ENCODE measurements around the gene POM121.
"Not testable (repeated sequence)": the region's sequence is repeated elsewhere in the genome, so short reads cannot be mapped to it uniquely, and the experiment has no call there.

The POM121 gene

DNA sequence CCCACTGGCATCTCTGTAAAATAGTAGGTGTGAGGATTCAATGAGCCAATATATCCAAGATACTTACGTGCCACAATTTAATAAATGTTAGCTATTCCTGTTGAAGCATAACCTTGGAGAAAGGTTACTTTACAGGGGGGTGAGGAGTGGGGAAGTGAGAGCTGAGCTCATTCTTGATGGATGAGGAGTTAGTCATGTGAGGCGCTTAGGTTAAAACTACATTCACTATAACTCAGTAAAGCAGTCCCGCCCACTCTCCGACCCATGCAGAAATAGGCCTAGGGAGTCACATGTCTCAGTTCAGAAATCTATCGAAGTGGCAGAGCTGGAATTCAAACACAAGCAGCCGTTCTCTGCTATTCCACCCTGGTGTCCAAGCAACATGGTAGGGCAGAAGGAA, 25.5 kb downstream of the POM121 start:
- DNase-seq = not testable (repeated sequence)

DNA sequence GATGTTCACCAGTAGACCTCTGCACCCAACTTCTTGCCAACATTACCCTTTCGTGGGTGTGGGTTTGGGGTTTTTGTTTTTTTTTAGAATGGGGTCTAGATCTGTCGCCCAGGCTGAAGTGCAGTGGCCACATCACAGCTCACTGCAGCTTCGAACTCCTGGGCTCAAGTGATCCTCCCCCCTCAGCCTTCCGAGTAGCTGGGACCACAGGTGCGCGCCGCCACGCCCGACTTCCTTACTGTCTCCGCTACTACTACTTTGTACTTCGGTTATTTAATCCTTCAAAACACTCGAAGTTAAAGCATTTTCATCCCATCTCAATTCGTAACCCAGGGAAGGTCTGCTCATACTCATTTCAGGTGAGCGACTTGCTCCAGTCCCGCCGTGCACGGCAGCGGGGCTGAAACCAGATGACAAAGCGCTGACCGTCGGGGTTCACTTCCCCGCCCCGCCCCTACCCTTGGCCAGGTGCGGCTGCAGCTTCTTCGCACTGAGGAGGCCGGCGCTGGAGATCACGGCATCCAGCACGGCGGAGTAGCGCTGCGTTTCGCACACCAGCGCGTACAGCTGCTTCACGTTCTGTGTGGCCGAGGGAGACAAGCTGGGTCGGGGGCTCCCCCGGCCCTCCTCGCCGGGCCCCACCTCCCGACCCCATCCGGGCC, 29.1 kb downstream of the POM121 start:
- DNase-seq = not testable (repeated sequence)

DNA sequence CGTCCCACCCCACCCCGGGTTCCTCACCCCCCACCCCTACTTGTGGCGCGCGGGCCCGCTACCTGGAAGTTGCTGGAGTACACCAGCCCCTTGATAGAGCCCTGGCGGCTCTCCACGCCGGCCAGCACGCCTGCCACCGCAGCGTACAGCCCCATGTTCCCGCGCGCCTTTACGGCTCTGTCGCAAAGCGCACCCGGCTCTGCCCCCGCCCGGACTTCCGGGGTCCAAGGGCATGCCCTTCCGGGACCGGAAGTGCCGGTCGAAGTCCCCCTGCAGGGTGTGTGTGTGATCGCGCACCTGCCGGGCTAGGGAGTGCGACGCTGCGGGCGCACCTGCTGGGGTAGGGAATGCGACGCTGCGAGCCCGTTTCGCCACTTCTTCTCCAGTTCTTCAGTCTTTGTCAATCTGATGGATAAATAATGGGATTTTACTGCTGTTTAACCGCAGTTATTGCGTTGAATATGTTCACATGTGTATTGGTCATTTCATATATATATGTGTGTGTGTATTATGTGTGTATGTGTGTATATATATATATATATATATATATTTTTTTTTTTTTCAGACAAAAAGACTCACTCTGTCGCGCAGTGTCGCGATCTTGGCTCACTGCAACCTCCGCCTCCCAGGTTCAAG, 29.8 kb downstream of the POM121 start:
- DNase-seq = not testable (repeated sequence)

DNA sequence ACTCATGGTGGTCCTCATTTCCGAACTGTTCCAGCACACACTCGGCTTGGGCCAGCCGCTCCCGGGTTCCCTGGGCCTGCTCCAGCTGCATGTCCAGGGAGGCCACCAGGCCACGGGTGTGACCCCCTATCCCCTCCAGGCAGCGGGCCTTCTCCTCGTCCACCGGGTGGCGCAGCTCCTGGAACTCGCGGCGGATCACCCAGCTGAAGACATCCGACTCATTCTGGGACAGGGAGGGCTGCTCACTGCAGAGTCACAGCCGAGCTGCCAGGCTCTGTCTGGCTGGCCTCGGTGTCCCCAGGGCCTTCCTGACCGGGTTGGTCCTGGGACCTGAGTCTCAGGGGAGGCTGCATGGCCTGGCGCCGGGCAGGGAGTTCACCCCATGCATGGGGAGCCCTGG, 35.1 kb downstream of the POM121 start:
- not testable (repeated sequence) for DNase-seq

DNA sequence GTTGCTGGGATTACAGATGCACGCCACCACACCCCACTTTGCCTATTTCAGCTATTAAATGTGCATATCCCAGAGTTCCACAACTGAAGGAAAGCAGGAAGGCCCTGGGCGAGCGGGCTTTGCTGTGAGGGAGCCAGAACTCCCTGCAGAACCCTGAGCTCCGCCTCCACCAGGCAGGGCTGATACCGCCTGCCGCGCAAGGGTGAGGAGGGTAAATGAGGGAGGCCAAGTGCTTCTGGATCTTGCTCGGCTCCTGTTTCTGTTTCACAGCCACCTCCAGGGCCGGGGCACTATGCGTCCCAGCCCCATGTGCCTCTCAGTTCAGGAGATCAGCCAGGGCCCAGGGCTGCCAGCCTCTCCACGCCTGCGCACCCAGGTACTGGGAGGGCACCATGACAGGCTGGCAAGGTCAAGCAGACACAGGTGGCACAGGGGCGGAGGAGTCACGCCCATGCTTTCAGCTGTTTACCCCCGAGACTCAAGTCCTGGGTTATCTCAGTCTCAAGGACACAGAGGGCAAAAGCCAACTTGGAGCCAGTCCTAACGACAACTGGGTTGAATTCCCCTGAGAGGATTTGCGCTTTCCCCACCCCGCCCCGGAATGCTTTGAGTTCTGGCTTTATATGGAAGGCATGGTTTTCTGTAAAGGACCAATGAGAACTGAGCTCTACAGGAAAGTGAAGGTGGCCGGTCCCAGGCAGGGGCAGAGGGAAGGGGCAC, 35.9 kb downstream of the POM121 start:
- DNase-seq = not testable (repeated sequence)

DNA sequence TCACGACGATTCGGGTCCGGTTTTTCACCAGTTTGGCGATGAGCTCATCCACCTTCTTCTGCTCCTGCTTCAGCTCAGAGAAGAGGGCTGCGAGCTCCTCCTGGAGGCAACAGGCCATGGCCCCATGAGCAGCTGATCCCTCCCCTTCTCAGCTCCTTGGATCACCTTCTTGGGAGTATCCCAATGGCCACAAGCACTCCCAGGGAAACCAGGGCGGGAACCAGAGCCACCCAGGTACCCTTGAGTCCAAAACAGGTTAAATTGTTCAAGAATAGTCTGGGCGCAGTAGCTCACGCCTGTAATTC, 36.4 kb downstream of the POM121 start:
- not testable (repeated sequence) for DNase-seq

DNA sequence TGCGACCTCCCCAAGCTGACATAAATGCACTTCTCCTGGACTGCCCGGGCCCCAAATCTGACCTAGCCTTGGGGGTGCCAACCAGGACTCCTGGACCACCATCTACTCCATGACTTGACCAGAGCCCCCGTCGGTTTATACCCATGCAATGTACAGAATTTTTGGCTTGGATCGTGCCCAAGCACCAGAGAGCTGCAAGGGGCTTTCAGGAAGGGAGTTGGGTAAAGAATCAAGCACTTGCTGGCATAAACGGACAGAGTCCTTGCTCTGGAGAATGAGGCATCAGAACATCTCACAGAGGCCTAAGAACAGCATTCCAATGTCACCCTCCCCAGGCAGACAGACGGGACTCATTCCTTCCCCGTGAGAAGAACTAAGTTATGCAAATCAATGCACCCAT, 38.2 kb downstream of the POM121 start:
- DNase-seq = not testable (repeated sequence)

DNA sequence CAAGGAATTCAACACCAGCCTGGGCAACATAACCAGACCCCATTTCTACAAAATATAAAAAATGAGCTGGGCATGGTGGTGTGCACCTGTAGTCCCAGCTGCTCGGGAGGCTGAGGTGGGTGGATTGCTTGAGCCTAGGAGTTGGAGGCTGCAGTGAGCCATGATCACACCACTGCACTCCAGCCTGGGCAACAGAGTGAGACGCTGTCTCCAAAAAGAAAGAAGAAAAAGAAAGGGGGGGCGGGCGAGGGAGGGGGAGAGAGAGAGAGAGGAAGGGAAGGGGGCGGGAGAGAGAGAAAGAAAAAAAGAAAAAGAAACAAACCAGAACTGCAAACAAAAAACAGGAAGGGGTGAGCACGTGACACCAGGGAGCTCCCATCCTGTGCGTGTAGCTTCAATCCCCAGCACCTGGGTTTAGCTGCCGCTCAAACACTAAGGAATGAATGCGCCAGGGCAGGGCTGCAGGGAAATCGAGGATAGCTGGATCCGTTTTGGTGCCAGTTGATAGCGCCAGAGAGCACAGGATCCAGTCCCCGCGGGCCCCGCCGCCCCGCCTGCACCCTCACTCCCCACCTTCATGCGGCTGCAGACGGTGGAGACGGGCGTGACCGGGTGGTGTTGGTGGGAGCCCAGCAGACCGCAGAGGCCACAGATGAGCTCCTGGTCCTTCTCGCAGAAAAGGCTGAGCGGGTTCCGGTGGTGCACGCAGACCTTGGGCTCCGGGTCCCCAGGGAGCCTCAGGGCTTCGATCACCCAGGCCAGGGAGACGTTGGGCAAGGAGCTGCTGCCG, 40.5 kb downstream of the POM121 start:
- DNase-seq = not testable (repeated sequence)

DNA sequence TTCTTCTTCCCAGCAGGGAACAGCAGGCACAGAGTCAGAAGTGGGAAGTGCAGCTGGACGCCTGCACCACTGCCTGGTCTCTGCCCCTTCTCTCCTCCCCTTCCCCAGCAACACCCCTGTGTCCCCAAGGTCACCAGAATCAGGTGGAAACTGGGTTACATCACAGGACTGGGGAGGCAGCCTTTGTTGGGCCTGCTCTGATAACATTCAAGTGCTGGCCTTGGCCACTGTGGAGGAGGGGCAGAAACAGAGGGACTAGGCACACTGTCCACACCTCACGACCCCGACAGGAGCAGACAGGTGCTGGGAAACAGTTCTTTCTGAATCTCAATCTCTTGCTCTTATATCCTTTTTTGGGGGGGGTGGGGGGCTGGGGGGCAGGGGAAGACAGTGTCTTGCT, 42.0 kb downstream of the POM121 start:
- DNase-seq = not testable (repeated sequence)

DNA sequence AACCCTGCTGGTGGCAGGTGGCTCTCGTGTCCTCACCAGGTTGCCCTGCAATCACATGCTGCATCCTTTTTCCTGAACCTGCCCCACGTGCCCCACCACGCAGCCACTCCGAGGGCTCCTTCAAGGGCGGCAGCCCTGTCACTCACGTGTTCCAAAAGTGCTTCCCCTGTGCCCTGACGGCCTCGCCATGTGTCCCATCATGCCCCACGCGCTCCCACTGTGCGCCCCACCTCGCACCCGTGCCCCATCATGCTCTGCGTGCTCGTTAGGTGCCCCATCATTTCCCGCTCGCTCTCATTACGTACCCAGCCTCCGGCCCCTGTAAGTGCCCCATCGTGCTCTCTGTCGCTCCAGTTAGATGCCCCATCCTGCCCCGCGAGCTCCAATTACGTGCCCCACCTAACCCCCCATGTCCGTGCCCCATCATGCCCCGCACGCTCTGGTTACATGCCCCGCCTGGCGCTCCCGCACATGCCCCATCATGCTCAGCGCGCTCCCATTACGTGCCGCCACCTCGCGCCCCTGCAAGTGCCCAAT, 44.2 kb downstream of the POM121 start, which contains the start of gene TRIM74:
Gene TRIM74, minus strand, starts transcription at position 487 of the 537 bp plus-strand sequence. CDS start 3,309 bp downstream, outside the sequence.
- DNase-seq = not testable (repeated sequence)

DNA sequence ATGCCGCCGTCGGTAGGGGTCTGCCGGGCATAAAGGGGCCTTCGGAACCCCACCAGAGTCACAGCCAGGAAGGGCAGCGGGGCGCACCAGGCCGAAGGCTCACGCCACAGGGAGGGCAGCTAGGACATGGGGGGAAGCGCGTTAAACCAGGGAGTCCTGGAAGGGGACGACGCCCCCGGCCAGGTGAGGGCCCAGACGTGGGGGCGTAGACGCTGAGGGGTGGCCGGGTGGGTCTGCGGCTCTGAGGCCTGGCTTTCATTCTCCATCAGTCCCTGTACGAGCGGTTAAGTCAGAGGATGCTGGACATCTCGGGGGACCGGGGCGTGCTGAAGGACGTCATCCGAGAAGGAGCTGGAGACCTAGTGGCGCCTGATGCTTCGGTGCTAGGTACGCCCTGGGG, 44.8 kb downstream of the POM121 start:
- not testable (repeated sequence) for DNase-seq

DNA sequence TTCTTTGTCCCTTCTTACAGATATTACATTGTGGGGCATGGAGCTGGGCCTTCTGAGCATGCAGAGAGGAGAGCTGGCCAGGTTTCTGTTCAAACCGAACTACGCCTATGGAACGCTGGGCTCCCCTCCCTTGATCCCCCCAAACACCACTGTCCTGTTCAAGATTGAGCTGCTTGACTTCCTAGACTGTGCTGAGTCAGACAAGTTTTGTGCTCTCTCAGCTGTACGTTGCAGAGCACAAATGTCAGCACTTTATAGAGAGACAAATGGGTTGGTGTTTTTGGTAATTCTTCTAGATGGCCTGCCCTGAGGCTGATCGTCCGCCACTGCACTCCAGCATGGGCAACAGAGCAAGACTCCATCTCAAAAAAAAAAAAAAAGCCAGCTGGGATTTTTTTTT, 46.6 kb downstream of the POM121 start:
- DNase-seq = not testable (repeated sequence)

DNA sequence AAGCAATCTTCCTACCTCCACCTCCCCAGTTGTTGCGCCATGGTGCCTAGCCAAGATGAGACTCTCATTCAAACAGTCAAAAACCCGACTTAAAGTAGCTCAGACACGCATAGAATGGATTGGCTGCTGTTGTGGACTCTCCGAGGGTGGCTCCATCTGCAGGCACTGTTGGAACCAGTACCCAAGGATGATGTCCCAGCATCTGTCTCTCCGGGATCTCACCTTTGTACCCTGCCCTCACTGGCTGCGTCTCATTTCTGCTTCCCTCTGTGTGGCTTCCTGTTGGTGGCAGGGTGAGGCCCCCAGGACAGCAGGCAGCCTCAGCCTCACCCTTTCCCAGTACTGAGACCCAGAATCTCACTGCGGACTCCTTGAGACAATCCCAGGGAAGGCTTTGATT, 49.9 kb downstream of the POM121 start:
- DNase-seq = not testable (repeated sequence)

DNA sequence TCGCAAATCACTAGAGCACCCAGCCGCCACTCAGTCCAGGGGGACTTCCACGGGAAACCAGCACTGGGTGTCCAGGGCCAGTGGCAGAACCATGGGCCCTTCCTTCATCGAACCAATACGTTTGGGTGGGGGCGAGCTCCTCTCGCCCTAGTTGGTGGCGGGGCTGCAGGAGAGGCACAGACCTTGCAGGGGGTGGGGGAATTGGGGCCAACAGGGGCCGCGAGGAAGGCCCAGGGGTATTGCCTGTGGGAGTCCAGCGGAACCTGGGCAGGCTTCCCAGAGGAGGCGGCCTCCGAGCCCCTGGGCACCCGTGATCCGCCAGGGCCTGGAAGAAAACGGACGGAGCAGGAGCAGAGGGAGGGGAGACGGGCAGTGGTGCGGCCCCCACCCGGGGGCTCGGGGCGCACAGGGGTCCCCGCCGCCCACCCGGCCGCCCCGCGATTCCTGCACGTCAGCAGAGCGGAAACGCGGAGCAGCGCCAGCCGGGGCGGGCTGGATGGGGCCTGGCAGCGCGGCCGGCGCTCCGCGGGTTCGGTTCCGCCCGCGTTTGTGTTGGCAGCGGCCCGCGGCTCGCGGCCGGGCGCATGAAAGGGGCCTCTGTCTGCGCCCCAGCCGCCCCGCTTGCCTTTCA, 50.9 kb downstream of the POM121 start:
- DNase-seq = not testable (repeated sequence)

DNA sequence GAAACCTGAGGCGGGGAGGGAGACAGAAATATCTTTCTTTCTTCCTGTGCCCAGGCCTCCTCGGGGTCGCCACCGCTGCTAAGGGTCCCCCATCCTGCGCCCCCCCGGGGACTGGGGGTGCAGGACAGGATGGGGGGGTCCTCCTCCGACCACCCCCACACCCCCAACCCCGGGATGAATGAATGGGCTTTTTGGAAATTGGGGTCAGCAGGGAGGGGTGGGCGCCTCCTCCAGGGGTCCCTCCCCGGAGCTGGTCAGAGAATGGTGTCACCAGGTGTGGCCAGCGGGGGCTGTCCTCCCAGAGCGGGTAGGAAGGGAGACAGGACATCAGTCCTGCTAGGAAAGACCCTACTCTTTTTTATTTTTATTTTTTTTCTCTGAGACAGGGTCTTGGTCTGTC, 51.5 kb downstream of the POM121 start:
- DNase-seq = not testable (repeated sequence)

DNA sequence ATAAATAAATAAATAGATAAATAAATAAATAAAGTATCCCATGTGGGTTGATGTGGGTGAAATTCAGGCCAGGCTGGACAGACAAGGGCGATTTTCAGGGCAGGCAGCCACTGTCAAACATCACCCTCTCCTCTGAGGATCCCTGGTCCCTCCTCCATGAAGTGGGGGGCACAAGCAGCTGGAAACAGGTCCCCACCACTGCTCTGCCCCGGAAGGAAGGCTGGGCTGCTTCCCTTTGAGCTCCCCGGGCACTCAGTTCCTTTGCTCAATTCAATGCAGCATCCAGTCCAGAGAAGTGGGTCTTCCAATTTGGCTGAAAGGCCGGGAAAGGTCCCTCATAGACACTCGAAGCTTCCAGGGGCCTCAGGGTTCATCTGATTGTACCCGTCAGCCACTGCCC, 55.5 kb downstream of the POM121 start:
- not testable (repeated sequence) for DNase-seq

DNA sequence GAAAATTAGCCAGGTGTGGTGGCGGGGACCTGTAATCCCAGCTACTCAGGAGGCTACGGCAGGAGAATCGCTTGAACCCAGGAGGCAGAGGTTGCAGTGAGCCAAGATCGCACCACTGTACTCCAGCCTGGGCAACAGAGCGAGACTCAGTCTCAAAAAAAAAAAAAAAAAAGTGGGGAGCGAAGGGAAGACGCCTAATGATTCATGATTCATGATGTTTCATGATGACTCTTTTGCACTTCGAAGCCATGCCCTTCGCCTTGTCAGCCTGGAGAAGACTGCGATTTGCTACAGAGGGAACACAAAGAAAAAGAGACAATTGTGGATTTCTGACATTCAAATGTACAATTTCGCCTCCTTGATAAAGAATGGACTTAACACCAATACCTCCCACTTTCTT, 57.2 kb downstream of the POM121 start:
- not testable (repeated sequence) for DNase-seq

DNA sequence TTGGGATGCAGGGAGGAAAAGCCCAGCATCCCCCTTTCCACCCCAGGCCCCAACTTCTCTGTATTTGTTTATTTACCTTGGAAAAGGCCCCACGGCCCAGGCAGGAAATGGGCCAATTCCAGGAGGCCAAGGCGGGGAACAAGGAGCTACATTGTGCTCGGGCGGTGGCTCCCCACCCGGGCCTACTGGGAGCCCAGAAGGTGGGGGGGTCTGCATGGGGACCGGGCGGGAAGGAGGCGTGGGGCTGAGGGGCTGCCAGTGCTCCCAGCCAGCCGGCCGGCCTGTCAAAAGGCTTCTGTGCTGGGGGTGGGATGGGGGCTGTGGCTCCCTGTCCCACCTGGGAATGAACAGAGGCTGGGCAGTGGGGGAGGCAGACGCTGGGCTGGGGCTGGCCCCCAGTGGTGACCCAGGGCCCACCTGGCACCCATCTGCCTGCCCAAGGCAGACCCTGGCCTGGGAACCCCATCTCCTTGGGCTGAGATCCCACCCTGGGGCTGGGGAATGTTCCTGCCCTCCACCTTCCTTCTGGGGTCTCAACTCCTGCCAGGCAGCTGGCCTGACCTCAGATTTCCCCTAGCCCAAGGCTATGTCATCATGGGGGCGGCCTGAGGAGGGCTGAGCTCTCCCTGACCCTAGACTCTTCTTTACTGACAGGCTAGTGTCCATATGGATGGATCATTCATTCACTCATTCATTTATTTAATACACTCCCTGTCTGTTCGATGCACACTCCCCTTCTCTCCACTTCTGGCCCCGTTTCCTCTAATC, 65.4 kb downstream of the POM121 start:
- DNase-seq = not testable (repeated sequence)

DNA sequence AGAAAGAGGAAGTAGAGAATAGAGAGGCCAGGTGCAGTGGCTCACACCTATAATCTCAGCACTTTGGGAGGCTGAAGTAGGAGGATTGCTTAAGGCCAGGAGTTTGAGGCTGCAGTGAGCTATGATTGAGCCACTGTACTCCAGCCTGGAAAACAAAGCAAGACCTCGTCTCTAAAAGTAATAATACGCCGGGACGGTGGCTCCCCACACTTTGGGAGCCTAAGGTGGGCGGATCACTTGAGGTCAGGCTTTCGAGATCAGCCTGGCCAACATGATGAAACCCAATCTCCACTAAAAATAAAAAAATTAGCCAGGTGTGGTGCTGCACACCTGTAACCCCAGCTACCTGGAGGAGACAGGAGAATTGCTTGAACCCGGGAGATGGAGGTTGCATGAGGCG, 70.6 kb downstream of the POM121 start:
- DNase-seq = not testable (repeated sequence)

DNA sequence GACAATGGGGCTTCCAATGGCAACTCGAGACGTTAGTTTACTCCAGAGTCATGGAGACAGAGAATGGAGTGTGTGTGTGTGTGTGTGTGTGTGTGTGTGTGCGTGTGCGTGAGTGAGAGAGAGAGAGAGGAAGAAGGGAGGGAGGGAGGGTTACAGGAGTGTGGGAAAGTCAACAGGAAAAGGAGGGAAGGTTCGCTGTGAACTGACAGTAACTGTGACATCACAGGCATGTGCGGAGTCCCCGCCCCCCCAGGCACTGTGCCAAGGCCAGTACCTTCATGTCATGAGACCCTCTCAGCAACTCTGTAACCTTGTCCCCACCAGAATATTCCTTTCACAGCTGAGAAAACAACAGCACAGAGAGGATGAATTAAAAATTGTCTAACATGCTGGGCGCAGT, 72.6 kb downstream of the POM121 start:
- DNase-seq = not testable (repeated sequence)

DNA sequence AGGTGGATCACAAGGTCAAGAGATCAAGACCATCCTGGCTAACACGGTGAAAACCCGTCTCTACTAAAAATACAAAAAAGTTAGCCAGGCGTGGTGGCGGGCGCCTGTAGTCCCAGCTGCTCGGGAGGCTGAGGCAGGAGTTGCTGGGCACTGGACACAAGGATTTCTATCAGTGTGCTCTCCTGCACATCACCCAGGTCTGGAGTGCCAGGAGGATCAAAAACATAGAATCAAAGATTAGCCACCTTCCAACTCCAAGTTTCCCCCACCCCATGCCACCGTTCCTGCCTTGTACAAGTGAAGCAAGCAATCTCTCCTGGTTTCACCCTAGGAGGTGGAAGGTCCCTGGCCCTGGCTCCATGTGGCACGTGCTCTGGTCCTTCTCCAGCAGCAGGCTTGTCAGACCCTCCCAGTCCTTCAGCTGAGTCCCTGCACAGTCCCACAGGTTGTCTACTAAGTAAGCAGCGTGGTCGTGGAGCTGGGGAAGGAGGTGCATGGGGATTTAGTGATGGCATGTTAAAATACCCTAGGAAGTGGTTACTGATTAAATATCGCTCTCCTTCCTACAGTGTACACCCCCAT, 73.1 kb downstream of the POM121 start:
- not testable (repeated sequence) for DNase-seq

Data from activated CD4-positive, alpha-beta T cell treated with anti-CD3 and anti-CD28 coated beads, Interleukin-2, amount 50 U/mL, for 4 hours (primary cell).